Left ventricle myocardium superior (tissue), 1 donor: ENCODE data around the gene RASIP1. TPM values are rescaled to one million over a fixed set of nuclear protein-coding genes. Genes with fewer than 3 reads are reported as not detected.
"Not testable (repeated sequence)": the region's sequence is repeated elsewhere in the genome, so short reads cannot be mapped to it uniquely, and the experiment has no call there.

Experiments used
- ATAC-seq: fragments of 200-7000 bp; cut with Tn5 transposase; one replicate; pipeline ENCODE4 v1.9.1; 2020; ENCODE audit warnings: mild to moderate bottlenecking, moderate library complexity
- DNase-seq: peaks from one replicate; pipeline ENCODE4 v3.0.0-alpha.2; 2020
- intact Hi-C: fragments of 100-400 bp; cut with micrococcal nuclease; formaldehyde crosslinking; loops from one replicate; pipeline ENCODE4 v1.11.0; 2022
- long read RNA-seq: library from polyadenylated mRNA; unstranded; transcript quantifications from one replicate; pipeline ENCODE4 v2.0.0, GENCODE V29; 2021
- total RNA-seq: library from RNA; stranded (reverse); fragmentation: NEBNext Ultra II Directional; extraction: Animal tissue kit (Norgen Biotek cat#: 25700); gene quantifications from one replicate; pipeline ENCODE4 v1.2.1, GENCODE V29; 2021
- donor health status: DM: no; HTN: yes; CAD: no; lungs with severe emphysema.

The RASIP1 gene, protein sequence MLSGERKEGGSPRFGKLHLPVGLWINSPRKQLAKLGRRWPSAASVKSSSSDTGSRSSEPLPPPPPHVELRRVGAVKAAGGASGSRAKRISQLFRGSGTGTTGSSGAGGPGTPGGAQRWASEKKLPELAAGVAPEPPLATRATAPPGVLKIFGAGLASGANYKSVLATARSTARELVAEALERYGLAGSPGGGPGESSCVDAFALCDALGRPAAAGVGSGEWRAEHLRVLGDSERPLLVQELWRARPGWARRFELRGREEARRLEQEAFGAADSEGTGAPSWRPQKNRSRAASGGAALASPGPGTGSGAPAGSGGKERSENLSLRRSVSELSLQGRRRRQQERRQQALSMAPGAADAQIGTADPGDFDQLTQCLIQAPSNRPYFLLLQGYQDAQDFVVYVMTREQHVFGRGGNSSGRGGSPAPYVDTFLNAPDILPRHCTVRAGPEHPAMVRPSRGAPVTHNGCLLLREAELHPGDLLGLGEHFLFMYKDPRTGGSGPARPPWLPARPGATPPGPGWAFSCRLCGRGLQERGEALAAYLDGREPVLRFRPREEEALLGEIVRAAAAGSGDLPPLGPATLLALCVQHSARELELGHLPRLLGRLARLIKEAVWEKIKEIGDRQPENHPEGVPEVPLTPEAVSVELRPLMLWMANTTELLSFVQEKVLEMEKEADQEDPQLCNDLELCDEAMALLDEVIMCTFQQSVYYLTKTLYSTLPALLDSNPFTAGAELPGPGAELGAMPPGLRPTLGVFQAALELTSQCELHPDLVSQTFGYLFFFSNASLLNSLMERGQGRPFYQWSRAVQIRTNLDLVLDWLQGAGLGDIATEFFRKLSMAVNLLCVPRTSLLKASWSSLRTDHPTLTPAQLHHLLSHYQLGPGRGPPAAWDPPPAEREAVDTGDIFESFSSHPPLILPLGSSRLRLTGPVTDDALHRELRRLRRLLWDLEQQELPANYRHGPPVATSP
- 13.7 TPM for total RNA-seq
- long read RNA-seq, transcript RASIP1-201 (12 exons, 3,308 nt) = major isoform, 20 of 59 reads
- long read RNA-seq, partial matches to known transcripts = 20 of 59 reads
- long read RNA-seq, other reads (novel, unspliced or antisense) = 18 of 59 reads

DNA sequence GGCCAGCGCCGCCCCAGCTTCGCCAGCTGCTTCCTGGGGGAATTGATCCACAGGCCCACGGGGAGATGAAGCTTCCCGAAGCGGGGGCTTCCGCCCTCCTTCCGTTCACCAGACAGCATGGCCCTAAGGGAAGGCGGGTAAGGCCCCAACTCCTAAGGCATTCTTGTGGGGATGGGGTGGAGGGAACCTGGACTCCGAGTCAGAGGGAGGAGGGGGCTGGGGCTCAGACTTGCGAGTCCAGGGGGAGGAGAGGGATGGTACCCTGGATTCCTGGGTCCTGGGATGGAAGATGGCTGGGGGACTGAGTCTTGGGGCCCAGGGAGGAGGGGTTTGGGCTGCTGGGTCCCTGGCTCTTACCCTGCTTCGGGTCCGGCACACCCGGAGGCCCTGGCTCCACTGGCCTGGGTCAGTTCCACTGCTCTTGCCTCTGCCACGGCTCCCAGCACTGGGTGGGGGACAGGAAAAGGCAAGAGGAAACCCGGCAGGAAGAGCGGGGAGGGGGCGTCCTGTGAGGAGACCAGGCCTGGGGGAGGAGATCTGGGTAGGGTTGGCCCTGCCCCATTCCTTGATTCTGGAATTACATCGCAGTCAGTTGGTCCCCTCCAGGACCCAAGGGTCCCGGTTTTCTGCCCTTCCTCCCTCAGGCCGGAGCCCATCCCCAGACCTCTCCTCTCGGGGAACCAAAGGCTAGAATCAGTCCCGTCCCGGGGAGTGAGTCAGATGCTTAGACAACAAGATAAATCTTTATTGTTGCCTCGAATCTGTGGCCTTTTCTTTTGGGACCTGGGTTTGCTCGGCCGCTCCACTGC is at the start of gene RASIP1:
RASIP1 (minus strand) TSS at position 447 of the 809 bp plus-strand sequence; CDS start at position 119, 328 bp downstream.
- peak; percentile 33 for ATAC-seq
- peak; percentile 70 for DNase-seq
- intact Hi-C loops = no loop called here

DNA sequence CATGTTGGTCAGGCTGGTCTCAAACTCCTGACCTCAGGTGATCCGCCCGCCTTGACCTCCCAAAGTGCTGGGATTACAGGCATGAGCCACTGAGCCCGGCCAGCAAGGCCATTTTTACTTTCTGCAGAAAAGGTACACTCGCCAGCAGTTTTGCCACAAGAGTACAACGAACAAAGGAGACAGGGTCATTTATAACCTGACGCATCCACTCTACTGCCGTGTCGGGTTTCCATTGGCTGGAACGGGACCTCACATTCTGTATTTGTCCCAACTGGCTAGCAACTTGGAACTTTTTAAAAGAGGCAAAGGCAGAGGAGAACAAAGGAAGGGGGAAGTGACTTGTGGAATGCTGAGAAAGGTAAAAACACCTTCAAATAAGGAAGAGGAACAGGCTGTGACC is 46.9 kb upstream of the RASIP1 start:
- not testable (repeated sequence) for ATAC-seq, DNase-seq
- intact Hi-C loops = loop anchor here (5.0 kb wide), 1 partner anchor 55 kb away; no protein-coding TSS in a partner anchor

DNA sequence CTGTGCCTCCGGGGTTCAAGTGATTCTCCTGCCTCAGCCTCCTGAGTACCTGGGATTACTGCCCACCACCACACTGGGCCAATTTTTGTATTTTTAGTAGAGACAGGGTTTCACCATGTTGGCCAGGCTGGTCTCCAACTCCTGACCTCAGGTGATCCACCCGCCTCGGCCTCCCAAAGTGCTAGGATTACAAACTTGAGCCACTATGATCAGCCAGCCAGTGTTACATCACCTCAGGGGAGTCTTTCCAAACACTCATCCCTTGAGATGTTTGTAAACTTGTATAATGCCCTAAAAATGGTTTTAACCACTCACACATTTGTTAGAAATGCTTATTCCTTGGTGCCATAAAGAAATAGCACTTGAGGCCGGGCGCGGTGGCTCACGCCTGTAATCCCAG is 46.0 kb upstream of the RASIP1 start:
- not testable (repeated sequence) for ATAC-seq, DNase-seq
- intact Hi-C loops = loop anchor here (5.0 kb wide), 1 partner anchor 56 kb away; no protein-coding TSS in a partner anchor

DNA sequence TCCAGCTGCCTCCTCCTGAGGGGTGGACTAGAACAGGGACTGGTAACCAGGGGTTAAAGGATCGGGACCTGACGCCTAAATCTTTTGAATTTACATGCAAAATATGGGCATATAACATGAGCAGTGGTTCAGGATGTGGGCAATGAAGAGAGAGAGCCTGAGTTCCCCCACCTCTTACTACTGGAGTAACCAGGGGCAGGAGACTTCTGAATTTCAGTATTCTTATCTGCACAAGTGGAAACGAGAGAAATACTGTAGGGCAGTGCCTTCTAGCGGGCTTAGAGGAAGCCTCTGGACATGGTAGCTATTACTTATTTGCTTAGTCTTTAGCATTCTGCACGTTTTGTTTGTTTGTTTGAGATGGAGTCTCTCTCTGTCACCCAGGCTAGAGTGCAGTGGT is 44.1 kb upstream of the RASIP1 start:
- DNase-seq (no peak), ATAC-seq (no peak)
- intact Hi-C loops = no loop called here

DNA sequence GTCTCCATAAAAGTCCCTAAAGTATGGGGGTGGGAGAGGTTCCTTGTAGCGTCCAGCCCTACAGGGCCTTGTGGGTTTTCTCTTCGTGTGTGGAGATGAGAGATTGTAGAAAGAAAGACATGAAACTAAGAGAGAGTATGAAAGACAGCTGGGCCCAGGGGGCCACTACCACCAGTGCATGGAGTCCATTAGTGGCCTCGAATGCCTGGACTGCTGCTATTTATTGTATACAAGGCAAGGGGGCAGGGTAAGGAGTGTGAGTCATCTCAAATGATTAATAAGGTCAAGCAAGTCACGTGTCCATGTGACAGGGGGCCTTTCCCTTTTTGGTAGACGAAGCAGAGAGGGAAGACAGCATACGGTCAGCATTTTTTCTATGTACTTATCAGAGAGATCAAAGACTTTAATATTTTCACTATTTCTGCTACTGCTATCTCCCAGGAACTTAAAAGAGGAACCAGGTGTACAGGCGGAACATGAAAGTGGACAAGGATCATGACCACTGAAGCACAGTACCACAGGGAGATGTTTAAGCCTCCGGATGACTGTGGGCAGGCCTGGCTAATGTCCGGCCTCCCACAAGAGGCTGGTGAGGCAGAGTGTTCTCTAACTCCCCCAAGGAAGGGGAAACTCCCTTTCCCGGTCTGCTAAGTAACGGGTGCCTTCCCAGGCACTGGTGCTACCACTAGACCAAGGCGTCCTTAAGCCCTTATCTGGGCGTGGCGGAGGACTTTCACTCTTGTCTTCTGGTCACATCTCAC is 40.4 kb upstream of the RASIP1 start:
- no peak for DNase-seq
- intact Hi-C loops = no loop called here
- no peak for ATAC-seq

DNA sequence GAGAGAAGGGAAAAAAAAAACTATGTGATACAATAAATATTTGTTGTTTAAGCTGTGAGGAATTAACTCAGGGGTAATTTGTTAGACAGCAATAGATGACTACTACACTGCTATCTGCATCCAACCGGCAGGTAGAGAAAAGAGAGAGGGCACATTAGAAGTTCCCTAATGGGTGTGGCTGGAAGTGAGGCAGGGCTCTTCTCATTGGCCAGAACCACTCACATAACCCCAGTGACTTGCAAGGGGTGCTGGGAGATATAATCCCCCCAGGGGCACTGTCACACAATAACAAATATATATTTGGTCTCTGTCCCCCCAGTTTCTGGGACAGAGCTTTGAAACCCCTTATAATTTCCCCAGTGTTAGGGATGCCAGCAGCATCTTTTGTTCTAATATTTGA is 39.2 kb upstream of the RASIP1 start:
- intact Hi-C loops = no loop called here

DNA sequence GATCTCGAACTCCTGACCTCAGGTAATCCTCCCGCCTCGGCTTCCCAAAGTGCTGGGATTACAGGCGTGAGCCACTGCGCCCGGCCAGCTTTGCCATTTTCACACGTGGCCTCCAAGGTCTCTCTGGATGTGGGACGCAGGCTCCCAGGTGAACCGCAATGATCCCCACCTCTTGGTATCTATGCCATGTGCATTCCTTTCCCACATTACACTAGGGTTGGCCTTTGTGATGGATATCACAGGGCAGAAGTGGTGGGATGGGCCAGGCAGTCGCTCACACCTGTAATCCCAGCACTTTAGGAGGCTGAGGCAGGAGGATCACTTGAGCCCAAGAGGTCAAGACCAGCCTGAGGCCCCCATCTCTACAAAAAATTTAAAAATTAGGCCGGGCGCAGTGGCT is 37.3 kb upstream of the RASIP1 start:
- intact Hi-C loops = no loop called here
- DNase-seq = no peak
- no peak for ATAC-seq

More for the DNA sequence above, 39.2 kb upstream of the RASIP1 start:
- DNase-seq (no peak), ATAC-seq (no peak)

DNA sequence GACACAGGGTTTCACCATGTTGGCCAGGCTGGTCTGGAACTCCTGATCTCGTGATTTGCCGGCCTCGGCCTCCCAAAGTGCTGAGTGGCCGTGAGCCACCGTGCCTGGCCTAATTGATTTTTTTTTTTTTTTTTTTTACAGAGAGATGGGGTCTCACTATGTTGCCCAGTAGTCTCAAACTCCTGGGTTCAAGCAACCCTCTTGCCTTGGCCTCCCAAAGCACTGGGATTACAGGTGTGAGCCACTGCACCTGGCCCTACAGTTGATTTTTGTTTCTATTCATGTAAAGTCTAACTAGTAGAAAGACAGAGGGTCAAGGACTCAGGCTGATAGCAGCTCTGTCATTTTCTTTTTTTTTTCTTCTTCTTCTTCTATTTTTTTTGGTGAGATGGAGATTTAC is 36.7 kb upstream of the RASIP1 start:
- intact Hi-C loops = no loop called here
- no peak for DNase-seq
- ATAC-seq = no peak

DNA sequence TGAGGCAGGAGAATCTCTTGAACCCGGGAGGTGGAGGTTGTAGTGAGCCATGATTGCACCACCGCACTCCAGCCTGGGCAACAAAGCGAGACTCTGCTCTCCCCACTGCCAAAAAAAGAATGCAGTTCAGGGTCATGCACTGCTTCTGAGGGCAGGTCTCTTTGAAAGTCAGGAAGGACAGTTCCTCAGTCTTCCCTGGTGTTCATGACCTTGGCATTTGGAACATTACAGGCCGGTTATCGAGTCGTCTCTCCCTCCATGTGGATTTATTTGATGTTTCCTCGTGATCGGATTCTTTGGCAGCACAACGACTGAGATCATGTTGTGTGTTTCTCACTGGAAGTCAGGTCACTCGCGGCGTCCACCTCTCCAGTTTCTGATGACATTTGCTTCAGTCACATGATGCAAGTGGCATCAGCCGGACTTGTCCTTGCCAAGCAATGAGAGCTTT is 32.1 kb upstream of the RASIP1 start:
- DNase-seq = peak; percentile 51
- intact Hi-C loops = no loop called here
- peak; percentile 80 for ATAC-seq

DNA sequence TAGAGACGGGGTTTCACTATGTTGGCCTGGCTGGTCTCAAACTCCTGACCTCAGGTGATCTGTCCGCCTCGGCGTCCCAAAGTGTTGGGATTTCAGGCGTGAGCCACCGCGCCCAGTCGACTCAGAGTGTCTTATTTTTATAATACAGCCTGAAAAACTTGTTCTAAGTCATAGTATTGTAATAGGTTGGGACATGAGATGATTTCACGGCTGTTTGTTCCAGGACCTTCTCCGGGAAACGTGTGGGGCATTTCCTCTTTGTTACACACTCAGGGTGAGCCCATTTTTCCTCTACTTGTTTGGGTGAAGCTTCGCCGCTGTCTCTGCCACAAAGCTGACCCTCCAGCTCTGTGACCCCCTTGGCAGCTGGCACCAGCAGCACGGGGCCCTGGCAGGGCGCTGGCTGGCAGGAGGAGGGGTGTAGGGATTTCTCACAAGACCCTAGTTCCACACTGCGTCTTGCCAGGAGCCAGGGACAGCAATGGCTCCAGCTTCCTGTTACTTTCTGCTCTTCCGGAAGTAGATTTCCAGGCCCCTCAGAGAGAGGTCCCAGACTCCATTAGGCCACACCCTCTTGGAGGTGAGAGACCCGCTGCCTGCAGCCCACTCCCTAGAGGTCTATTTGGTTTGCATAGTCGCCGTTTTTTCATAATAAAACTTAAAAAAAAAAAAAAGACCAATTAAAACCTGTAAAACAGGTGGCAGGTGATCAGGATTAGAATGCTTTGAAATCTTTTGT is 30.5 kb upstream of the RASIP1 start:
- intact Hi-C loops = no loop called here
- ATAC-seq (no peak), DNase-seq (no peak)

DNA sequence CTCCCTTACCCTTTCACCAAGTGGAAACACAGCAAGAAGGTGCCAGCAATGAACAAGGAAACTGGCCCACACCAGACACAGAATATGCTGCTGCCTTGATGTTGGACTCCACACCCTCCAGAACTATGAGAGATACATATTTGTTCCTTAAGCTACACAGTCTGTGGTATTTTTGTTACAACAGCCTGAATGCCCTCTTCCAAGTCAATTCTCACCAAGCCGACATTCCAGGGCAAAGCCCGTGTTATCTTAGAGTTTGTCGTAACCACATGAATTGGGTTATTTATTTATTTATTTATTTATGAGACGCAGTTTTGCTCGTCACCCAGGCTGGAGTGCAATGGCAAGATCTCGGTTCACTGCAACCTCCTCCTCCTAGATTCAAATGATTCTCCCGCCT is 29.9 kb upstream of the RASIP1 start:
- DNase-seq = no peak
- ATAC-seq = no peak
- intact Hi-C loops = no loop called here

DNA sequence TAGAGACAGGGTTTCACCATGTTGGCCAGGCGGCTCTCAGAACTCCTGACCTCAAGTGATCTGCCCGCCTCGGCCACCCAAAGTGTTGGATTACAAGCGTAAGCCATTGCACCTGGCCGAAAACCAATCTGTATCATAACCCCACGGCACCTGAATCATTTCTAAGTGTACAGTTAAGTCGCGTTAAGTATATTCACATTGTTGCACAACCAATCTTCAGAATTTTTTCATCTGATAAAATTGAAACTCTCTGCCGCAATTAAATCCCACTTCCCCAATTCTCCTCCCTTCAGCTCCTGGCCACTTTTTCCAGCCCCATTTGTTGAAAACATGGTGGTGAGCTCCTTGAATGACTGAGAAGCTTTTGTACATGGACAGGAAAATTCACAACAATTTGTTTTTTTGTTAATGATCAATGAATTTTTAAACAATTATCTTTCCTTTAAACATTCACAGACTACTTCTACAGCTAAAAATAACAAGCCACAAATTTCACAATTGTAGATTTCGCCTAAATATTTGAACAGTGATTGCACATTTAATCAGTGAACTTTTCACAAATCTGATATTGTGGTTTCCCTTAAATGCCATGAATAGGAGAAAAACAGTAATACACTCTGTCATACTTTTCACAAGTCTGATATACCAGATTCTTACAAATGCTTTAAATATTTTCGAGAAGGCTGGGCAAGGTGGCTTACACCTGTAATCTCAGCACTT is 28.7 kb upstream of the RASIP1 start:
- DNase-seq (no peak), ATAC-seq (no peak)
- intact Hi-C loops = no loop called here

DNA sequence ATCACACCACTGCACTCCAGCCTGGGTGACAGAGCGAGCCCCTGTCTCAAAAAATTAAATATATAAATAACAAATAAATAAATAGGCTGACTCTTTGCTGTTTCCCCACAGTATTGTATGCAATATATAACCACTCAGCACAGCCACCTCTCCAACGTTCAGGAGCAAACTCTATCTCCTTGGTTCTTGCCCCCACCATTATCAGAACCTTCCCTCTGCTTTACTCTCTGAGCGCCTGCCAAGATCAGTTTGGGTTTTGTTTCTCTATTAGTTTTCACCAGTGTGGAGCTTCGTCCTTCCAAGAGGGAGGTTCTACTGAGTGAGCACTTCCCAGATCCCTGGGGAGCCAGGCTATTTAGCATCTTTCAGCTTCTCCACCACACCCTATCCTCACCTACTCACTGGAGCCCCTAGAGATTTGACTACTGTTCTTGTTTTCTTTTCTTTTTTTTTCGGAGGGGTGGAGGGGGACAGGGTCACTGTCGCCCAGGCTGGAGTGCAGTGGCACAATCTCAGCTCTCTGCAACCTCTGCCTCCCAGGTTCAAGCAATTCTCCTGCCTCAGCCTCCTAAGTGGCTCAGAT is 27.9 kb upstream of the RASIP1 start:
- intact Hi-C loops, DNase-seq, ATAC-seq: not testable (repeated sequence)

DNA sequence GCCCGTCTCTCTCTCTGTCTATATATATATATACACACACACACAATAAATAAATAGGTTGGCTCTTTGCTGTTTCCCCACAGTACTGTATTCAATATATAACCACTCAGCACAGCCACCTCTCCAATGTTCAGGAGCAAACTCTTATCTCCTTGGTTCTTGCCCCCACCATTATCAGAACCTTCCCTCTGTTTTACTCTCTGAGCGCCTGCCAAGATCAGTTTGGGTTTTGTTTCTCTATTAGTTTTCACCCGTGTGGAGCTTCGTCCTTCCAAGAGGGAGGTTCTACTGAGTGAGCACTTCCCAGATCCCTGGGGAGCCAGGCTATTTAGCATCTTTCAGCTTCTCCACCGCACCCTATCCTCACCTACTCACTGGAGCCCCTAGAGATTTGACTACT is 25.4 kb upstream of the RASIP1 start:
- intact Hi-C loops, ATAC-seq, DNase-seq: not testable (repeated sequence)

DNA sequence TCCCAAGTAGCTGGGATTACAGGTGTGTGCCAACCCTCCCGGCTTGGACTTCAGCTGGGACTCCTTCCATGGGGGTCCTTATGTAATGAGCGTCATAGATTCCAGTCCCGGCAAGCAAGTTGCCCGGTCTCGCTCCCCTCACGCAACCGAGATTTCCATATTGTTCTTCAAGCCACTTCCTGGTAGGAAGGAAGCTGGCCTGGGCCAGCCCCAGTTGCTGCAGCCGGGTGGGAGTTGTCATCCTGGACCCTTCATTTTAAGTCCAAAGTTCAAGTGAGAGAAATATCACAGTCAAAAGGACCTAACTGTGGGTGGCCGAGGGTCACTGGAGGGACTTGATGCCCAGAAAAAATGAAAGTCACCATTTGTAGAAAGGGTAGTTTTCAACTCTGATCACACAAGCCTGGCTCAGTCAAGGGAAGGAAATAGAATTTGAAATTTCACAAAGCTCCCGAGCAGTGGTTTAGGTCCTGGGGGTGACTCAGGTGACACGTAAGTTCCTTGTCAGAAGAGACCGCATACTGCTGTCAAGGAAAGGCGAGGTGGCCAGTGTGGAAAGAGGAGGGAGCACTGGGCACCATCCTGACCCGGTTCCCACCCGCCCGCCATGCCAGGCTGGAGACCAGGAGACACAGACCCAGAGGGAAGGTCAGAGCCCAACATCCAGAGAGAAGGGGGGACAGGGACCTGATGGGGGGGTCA is 20.2 kb upstream of the RASIP1 start:
- DNase-seq = peak; percentile 49
- ATAC-seq = peak; percentile 56
- intact Hi-C loops = no loop called here

DNA sequence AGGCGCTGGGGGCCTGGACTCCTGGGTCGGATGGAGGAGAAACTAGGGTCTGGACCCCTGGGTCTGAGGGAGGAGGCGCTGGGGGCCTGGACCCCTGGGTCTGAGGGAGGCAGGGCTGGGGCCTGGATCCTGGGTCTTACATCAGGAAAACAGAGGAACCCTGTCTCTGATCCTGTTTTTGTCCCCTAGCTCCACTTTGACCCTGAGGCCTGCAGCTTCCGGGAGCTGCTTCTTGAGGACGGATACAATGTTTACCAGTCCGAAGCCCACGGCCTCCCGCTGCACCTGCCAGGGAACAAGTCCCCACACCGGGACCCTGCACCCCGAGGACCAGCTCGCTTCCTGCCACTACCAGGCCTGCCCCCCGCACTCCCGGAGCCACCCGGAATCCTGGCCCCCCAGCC is 17.3 kb upstream of the RASIP1 start:
- no peak for DNase-seq
- intact Hi-C loops = no loop called here
- ATAC-seq = no peak
